HuH-7 (cell line): ENCODE results near the gene ZNF490.

Source experiments
- DNase-seq: peaks from one replicate; pipeline ENCODE4 v3.0.0; 2011; ENCODE audit warnings: low spot score

The ZNF490 gene

GRCh38 chr19:12543855-12544254 lies 66.8 kb downstream of the ZNF490 start:
- no peak for DNase-seq
